Anterior cingulate cortex (tissue), 58 donors: ENCODE data around the gene TRIM27.
A peak's percentile ranks its signal among the peaks of the same experiment; 100 is the strongest.
"Not testable (repeated sequence)": the region's sequence is repeated elsewhere in the genome, so short reads cannot be mapped to it uniquely, and the experiment has no call there.

Experiments used
- DNase-seq, 58 donors: peaks; one replicate each; lab custom pipeline; 2025; lab: John Stamatoyannopoulos, UW

TRIM27 gene

GRCh38 chr6:28867086-28867409, 56.7 kb downstream of the TRIM27 start:
- DNase-seq: peak in 18 of 58 donors; percentile 2 to 71 (median 24)

DNA sequence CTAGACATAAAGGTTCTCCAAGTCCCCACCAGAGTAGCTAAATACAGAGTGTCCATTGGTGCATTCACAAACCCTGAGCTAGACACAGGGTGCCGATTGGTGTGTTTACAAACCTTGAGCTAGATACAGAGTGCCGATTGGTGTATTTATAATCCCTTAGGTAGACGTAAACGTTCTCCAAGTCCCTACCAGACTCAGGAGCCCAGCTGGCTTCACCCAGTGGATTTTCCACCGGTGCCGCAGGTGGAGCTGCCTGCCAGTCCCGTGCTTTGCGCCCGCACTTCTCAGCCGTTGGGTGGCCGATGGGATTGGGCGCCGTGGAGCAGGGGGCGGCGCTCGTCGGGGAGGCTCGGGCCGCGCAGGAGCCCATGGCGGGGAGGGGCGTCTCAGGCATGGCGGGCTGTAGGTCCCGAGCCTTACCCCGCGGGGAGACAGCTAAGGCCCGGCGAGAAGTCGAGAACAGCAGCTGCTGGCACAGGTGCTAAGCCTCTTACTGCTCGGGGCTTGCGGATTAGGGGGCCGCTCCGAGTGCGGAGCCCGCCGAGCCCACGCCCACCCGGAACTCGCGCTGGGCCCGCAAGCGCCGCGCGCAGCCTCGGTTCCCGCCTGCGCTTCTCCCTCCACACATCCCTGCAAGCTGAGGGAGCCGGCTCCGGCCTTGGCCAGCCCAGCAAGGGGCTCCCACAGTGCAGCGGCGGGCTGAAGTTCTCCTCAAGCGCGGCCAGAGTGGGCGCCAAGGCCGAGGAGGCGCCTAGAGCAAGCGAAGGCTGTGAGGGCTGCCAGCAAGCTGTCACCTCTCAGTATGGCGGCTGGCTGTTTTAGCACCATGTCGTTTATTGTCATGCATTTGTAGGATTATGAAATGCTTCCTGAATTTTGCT, 57.3 kb downstream of the TRIM27 start:
- peak in 56 of 58 donors; percentile 12 to 85 (median 49) for DNase-seq

GRCh38 chr6:28865401-28866204, 58.2 kb downstream of the TRIM27 start:
- peak in 5 of 58 donors; percentile 3 to 54 (median 22) for DNase-seq

- no peak for DNase-seq
Observed at GRCh38 chr6:28864326-28864923, 59.4 kb downstream of the TRIM27 start.

DNA sequence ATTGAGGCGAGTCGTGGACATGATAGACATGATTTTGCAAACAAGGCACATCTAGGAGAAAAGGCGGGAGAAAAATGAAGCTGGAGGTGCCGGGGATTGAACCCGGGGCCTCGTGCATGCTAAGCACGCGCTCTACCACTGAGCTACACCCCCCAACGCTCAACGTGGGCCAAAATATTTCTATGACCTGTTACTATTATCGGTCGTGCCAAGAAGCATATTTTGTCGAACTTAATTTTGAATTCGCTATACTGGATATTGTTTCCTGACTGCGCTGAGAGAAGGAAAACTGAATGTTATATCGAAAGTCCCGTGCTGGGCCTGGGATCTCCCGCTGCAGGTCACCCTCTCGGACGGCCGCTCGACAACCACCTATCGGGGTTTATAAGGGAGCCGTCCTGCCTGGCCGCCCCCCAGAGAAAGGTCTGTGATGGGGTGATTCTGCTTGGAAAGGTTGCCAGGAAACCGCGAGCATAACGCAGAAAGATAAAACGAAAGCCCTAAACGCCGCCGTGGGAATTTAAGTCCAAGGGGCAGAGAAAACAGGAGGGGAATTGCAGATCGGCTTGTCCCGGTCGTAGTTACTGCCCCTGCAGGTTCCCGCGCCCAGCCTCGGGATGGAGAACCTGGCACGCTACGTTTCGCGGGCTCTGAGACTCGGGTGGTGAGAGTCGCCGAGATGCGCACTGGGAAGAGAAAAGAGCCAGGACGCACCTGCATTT, 60.0 kb downstream of the TRIM27 start:
- peak; percentile 14 to 87 (median 64) for DNase-seq

- DNase-seq: no peak
Observed at GRCh38 chr6:28862077-28862476, 61.7 kb downstream of the TRIM27 start.

DNA sequence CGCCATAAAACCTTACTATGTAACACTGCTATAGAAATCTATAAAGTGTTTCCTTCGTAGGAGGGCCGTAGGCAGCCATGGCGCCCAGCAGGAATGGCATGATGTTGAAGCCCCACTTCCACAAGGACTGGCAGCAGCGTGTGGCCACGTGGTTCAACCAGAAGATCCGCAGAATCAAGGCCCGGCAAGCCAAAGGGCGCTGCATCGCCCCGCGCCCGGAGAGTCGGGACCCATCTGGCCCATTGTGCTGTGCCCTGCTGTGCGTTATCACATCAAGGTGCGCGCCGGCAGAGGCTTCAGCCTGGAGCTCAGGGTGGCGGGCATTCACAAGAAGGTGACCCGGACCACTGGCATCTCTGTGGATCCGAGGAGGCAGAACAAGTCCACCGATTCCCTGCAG, 62.4 kb downstream of the TRIM27 start:
- DNase-seq: no peak

- DNase-seq: no peak
Observed at GRCh38 chr6:28860581-28860980, 63.2 kb downstream of the TRIM27 start.

GRCh38 chr6:28858963-28859362, 64.8 kb downstream of the TRIM27 start:
- DNase-seq: no peak

- no peak for DNase-seq
Observed at GRCh38 chr6:28856620-28857005, 67.2 kb downstream of the TRIM27 start.

DNA sequence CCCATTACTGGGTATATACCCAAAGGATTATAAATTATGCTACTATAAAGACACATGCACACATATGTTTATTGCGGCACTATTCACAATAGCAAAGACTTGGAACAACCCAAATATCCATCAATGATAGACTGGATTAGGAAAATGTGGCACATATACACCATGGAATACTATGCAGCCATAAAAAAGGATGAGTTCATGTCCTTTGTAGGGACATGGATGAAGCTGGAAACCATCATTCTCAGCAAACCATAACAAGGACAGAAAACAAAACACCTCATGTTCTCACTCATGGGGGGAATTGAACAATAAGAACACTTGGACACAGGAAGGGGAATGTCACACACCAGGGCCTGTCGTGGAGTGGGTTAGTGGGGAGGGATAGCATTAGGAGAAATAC, 69.4 kb downstream of the TRIM27 start:
- DNase-seq: not testable (repeated sequence)
